PC-3 (cell line): ENCODE measurements around the gene TCFL5. TPM values are rescaled to one million over a fixed set of nuclear protein-coding genes. Genes with fewer than 3 reads are reported as not detected.

Experiments used
- ATAC-seq: fragments of 200-7000 bp; cut with Tn5 transposase; 2 replicates; pipeline ENCODE4 v1.9.1; 2020; ENCODE audit warnings: mild to moderate bottlenecking, moderate library complexity
- BruUV-seq: library from RNA; stranded (reverse); fragments of 400-500 nt; replicated peaks from 2 replicates; lab custom pipeline; 2021; lab: Mats Ljungman, UMichigan
- CTCF ChIA-PET: fragments of 300-600 bp; sonication (Branson Sonifier 250); formaldehyde crosslinking; loops from one replicate; lab custom pipeline; 2022; ENCODE audit warnings: antibody characterized with exemption; lab: Charles Lee
- POLR2A ChIA-PET: fragments of 300-600 bp; sonication (Branson Sonifier 250); formaldehyde crosslinking; loops from one replicate; lab custom pipeline; 2022; ENCODE audit warnings: antibody characterized with exemption; ENCODE audit not compliant: unreplicated experiment; lab: Charles Lee
- DNase-seq: peaks from one replicate; pipeline ENCODE4 v3.0.0-alpha.2; 2015
- H2AFZ ChIP-seq: fragments of 300-600 bp; sonication (generic); 2 replicates; pipeline ENCODE4 v1.6.0; 2016; ENCODE audit warnings: antibody characterized with exemption, low read length
- H3F3A ChIP-seq: fragments of 300-600 bp; sonication (generic); one replicate; pipeline ENCODE4 v1.6.0; 2017; ENCODE audit warnings: antibody characterized with exemption, low read length, control low read depth, mild to moderate bottlenecking; ENCODE audit not compliant: unreplicated experiment
- H3K27ac ChIP-seq: fragments of 300-600 bp; sonication (generic); 2 replicates; pipeline ENCODE4 v1.5.1; 2016; ENCODE audit warnings: mild to moderate bottlenecking, low read length
- H3K27me3 ChIP-seq: fragments of 300-600 bp; sonication (generic); 2 replicates; pipeline ENCODE4 v1.6.1; 2016; ENCODE audit warnings: low read length, mixed read lengths
- H3K36me3 ChIP-seq: fragments of 300-600 bp; sonication (generic); 2 replicates; pipeline ENCODE4 v1.6.1; 2016; ENCODE audit warnings: low read depth, mixed run types, low read length, mixed read lengths
- H3K4me1 ChIP-seq: fragments of 300-600 bp; sonication (generic); 2 replicates; pipeline ENCODE4 v1.5.1; 2016; ENCODE audit warnings: low read length; ENCODE audit not compliant: insufficient read depth
- H3K4me2 ChIP-seq: fragments of 300-600 bp; sonication (generic); 2 replicates; pipeline ENCODE4 v1.6.0; 2016; ENCODE audit warnings: low read length
- H3K4me3 ChIP-seq: fragments of 300-600 bp; sonication (generic); 2 replicates; pipeline ENCODE4 v1.5.1; 2016; ENCODE audit warnings: mild to moderate bottlenecking, low read length, mixed read lengths
- H3K79me2 ChIP-seq: fragments of 300-600 bp; sonication (generic); 2 replicates; pipeline ENCODE4 v1.6.1; 2017; ENCODE audit warnings: low read length, mixed read lengths
- H3K9ac ChIP-seq: fragments of 300-600 bp; sonication (generic); 2 replicates; pipeline ENCODE4 v1.6.0; 2016; ENCODE audit warnings: mild to moderate bottlenecking, low read length
- H3K9me2 ChIP-seq: fragments of 300-600 bp; sonication (generic); replicated peaks from 2 replicates; pipeline ENCODE4 v1.6.1; 2016; ENCODE audit warnings: mixed run types, low read length, mixed read lengths
- H3K9me3 ChIP-seq: fragments of 300-600 bp; sonication (generic); 2 replicates; pipeline ENCODE4 v1.6.1; 2016; ENCODE audit warnings: low read length, mixed read lengths
- H4K20me1 ChIP-seq: fragments of 300-600 bp; sonication (generic); 2 replicates; pipeline ENCODE4 v1.6.1; 2016; ENCODE audit warnings: low read length, mixed read lengths
- EZH2 ChIP-seq: fragments of 300-600 bp; sonication (generic); IDR thresholded peaks from one replicate; pipeline ENCODE4 v1.6.1; 2017; ENCODE audit warnings: antibody characterized with exemption, mild to moderate bottlenecking, low read length; ENCODE audit not compliant: unreplicated experiment
- EZH2phosphoT487 ChIP-seq: fragments of 300-600 bp; sonication (generic); IDR thresholded peaks from 2 replicates; pipeline ENCODE4 v1.6.1; 2018; ENCODE audit warnings: mild to moderate bottlenecking, antibody characterized with exemption, low read length, borderline replicate concordance
- intact Hi-C: fragments of 100-400 bp; cut with micrococcal nuclease; formaldehyde crosslinking; loops from 2 replicates; pipeline ENCODE4 v1.9.0; 2023
- total RNA-seq: library from RNA; depleted of rRNA; stranded (reverse); fragments of >200 nt; gene quantifications from 2 replicates; pipeline ENCODE4 v1.2.3, GENCODE V29; 2014
- TF ChIP-seq, protein P1 (sequence below): fragments of 300-600 bp; sonication (generic); conservative IDR thresholded peaks from 2 replicates; pipeline ENCODE4 v1.5.1; 2017; ENCODE audit warnings: antibody characterized with exemption, low read depth, mild to moderate bottlenecking, low read length

TCFL5 gene
- total RNA-seq, 1 experiment from 2014 or later: 15.8 TPM

DNA sequence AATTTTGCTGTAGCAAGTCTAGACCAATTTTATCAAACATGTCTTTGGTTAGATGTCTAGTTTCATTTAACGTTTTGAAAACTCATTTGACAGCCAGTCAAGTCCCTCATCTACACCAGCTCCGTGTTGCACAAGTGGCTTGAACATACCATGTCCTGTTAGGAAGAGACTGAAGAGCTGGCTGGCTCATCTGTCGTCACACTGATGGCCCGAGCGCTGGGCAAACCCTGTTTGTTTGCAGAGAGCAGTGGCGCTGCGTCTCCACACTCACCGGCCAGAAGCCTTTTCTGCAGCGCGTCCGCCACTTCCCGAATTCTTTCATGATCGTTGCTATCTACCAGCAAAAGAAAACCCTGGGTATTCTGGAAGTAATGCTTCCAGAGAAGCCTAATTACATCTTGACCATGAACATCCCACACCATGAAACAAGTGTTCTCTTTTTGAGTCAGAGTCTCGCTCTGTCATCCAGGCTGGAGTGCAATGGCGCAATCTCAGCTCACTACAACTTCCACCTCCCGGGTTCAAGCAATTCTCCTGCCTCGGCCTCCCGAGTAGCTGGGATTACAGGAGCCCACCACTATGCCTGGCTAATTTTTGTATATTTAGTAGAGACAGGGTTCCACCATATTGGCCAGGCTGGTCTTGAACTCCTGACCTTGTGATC lies 10.7 kb upstream of the TCFL5 start:
- H4K20me1 ChIP-seq: no peaks in the 10 kb centered on the region
- H3K27ac ChIP-seq: no peak overlapping the region
- ChIA-PET CTCF (no interaction called here), POLR2A (interaction anchor here (0.6 kb wide), 1 partner anchor 230 kb away, joined by 12 read pairs; no protein-coding TSS in a partner anchor)
- ATAC-seq (no peak), DNase-seq (no peak)
- no peak overlapping the region for H3K4me3 ChIP-seq
- peaks cover 6% of the 10 kb centered on the region; the same call in 1 of the 2 replicates for H3K4me1 ChIP-seq
- no peak overlapping the region for H2AFZ ChIP-seq
- H3K4me2 ChIP-seq: no peak overlapping the region
- TF ChIP-seq, protein P1, sequence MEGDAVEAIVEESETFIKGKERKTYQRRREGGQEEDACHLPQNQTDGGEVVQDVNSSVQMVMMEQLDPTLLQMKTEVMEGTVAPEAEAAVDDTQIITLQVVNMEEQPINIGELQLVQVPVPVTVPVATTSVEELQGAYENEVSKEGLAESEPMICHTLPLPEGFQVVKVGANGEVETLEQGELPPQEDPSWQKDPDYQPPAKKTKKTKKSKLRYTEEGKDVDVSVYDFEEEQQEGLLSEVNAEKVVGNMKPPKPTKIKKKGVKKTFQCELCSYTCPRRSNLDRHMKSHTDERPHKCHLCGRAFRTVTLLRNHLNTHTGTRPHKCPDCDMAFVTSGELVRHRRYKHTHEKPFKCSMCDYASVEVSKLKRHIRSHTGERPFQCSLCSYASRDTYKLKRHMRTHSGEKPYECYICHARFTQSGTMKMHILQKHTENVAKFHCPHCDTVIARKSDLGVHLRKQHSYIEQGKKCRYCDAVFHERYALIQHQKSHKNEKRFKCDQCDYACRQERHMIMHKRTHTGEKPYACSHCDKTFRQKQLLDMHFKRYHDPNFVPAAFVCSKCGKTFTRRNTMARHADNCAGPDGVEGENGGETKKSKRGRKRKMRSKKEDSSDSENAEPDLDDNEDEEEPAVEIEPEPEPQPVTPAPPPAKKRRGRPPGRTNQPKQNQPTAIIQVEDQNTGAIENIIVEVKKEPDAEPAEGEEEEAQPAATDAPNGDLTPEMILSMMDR: no peak
- TF ChIP-seq EZH2phosphoT487 (no peak), EZH2 (no peak)
- no peak overlapping the region for H3K9ac ChIP-seq
- H3K79me2 ChIP-seq: no peaks in the 10 kb centered on the region
- intact Hi-C loops: loop anchor here (2.0 kb wide), 1 partner anchor 136 kb away; no protein-coding TSS in a partner anchor
- no peaks in the 10 kb centered on the region for H3K27me3 ChIP-seq
- peaks cover 6% of the 10 kb centered on the region for H3F3A ChIP-seq
- H3K9me2 ChIP-seq: no peaks in the 10 kb centered on the region
- H3K9me3 ChIP-seq: no peaks in the 10 kb centered on the region
- BruUV-seq: no TSS peak
- no peaks in the 10 kb centered on the region for H3K36me3 ChIP-seq

DNA sequence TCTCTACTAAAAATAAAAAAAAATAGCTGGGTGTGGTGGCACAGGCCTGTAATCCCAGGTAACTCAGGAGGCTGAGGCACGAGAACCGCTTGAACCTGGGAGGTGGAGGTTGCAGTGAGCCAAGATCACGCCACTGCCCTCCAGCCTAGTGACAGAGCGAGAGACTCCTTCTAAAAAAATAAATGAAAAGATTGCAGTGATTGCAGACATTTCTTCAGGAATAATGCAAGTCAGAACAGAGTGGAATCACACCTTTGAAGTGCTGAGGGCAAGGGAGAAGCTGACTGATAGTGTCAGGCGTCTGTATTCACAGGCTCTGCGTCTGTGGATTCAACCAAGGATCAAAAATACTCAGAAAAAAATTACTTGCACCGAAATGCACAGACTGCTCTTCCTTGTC lies 2.6 kb upstream of the TCFL5 start:
- TF ChIP-seq EZH2phosphoT487 (no peak), EZH2 (no peak)
- TF ChIP-seq, protein P1: no peak
- POLR2A ChIA-PET: no interaction called here
- intact Hi-C loops: no loop called here

More for the DNA sequence above, 2.6 kb upstream of the TCFL5 start:
- no peaks in the 10 kb centered on the region for H3K36me3 ChIP-seq
- DNase-seq (no peak), ATAC-seq (no peak)
- no peak overlapping the region for H3K27ac ChIP-seq
- no peaks in the 10 kb centered on the region for H3K9me2 ChIP-seq
- no TSS peak for BruUV-seq
- H3K4me3 ChIP-seq: no peak overlapping the region
- CTCF ChIA-PET: no interaction called here
- H2AFZ ChIP-seq: no peak overlapping the region
- peaks cover 10% of the 10 kb centered on the region for H3K4me1 ChIP-seq
- peaks cover 16% of the 10 kb centered on the region for H3K79me2 ChIP-seq
- H3K9me3 ChIP-seq: no peaks in the 10 kb centered on the region
- no peaks in the 10 kb centered on the region for H3K27me3 ChIP-seq
- peaks cover 9% of the 10 kb centered on the region; the same call in 1 of the 2 replicates for H4K20me1 ChIP-seq
- H3K4me2 ChIP-seq: no peak overlapping the region
- H3K9ac ChIP-seq: no peak overlapping the region
- no peaks in the 10 kb centered on the region for H3F3A ChIP-seq
